Measurements from ENCODE around the gene NTPCR.
"Not testable (repeated sequence)": the region's sequence is repeated elsewhere in the genome, so short reads cannot be mapped to it uniquely, and the experiment has no call there.

DNA sequence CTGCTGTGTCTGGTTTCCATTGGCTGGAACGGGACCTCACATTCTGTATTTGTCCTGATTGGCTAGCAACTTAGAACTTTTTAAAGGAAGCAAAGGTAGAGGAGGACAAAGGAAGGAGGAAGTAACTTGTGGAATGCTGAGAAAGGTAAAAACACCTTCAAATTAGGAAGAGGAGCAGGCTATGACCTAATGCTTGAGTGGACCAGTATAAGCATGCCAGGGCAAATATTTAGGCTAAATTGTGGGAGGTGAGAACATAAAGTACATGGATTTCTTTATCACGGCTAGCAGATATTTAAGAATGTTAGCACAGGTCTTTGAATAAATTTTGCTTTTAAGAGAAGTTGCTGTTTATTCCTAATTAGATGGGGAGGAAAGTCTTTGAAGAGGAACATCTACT lies 36.1 kb upstream of the NTPCR start:
- TF ChIP-seq, protein P1, sequence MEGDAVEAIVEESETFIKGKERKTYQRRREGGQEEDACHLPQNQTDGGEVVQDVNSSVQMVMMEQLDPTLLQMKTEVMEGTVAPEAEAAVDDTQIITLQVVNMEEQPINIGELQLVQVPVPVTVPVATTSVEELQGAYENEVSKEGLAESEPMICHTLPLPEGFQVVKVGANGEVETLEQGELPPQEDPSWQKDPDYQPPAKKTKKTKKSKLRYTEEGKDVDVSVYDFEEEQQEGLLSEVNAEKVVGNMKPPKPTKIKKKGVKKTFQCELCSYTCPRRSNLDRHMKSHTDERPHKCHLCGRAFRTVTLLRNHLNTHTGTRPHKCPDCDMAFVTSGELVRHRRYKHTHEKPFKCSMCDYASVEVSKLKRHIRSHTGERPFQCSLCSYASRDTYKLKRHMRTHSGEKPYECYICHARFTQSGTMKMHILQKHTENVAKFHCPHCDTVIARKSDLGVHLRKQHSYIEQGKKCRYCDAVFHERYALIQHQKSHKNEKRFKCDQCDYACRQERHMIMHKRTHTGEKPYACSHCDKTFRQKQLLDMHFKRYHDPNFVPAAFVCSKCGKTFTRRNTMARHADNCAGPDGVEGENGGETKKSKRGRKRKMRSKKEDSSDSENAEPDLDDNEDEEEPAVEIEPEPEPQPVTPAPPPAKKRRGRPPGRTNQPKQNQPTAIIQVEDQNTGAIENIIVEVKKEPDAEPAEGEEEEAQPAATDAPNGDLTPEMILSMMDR (IDR thresholded peaks at IDR 0.05 in 8 of 11, conservative IDR thresholded peaks at IDR 0.05 in 3 of 11) = not testable (repeated sequence)
- not testable (repeated sequence) for TF ChIP-seq POLR2A, POLR2AphosphoS5 (IDR thresholded peaks at IDR 0.05)
